GM19328 (cell line): ENCODE results near the gene SCP2.
"Not testable (repeated sequence)": the region's sequence is repeated elsewhere in the genome, so short reads cannot be mapped to it uniquely, and the experiment has no call there.

Experiments
- ATAC-seq: cut with Tn5 transposase; IDR thresholded peaks from one replicate; pipeline ENCODE4 v1.9.1; 2021; ENCODE audit warnings: mild to moderate bottlenecking, moderate library complexity; ENCODE audit not compliant: unreplicated experiment

SCP2 gene

DNA sequence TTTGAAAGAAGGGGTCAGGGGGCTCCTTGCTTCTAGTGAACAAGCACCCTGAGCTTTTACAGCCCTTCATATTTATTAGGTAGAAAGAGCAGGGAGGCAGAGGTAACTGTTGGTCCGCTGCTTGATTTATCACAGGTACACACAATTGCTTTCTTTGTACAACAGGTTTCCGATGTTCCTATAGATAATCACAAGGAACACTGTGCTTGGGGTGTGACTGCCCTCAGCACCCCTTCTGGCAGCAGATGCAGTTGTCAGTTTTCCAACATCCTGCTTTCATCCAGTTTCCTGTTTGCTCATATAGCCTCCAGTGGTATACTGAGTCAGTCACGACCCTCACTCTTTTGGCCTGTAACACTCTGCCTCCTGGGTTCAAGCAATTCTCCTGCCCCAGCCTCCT is 40.6 kb downstream of the SCP2 start:
- no peak for ATAC-seq

DNA sequence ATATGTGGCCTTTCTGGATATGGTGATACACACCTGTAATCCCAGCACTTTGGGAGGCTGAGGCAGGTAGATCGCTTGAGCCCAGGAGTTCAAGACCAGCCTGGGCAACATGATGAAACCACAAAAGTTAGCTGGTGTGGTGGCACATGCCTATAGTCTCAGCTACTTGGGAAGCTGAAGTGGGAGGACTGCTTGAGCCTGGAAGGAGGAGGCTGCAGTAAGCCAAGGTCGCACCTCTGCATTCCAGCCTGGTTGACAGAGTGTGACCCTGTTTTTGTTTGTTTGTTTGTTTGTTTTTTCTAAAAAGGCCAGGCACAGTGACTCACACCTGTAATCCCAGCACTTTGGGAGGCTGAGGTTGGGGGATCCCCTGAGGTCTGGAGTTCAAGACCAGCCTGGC is 42.2 kb downstream of the SCP2 start:
- ATAC-seq, result not testable (repeated sequence)

DNA sequence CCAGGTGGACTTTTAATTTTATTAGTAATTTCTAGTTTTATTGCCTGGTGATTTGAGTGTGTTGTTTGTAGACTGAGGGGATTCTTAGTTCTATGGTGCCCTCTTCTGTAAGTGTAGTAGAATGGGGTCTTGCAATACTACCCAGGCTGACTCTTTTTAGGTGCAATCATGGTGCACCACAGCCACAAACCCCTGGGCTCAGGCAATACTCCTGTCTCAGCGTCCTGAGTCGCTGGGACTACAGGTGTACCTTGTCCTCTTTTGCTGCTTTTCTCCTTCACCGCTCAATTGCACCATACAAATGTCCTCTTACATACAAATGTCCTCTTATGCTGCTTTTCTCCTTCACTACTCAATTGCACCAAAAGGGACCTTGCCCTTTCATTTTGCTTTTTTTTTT is 43.1 kb downstream of the SCP2 start:
- ATAC-seq, result no peak

DNA sequence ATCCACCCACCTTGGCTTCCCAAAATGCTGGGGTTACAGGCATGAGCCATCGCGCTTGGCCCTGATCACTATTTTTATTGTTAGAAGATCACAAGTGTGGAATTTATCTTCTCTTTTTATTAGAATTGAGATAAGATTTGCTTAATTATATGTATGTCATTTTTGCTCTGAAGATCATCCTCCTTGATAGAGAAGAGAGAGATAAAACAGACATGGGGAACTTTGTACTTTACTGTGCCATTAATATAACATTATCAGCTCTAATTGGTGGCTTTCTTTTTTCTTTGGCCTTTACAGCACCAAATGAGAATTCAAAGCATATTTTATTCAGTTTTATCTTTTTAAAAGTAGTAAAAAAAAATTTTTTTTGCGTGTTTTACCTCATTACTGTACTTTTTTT is 46.8 kb downstream of the SCP2 start:
- ATAC-seq, result no peak

DNA sequence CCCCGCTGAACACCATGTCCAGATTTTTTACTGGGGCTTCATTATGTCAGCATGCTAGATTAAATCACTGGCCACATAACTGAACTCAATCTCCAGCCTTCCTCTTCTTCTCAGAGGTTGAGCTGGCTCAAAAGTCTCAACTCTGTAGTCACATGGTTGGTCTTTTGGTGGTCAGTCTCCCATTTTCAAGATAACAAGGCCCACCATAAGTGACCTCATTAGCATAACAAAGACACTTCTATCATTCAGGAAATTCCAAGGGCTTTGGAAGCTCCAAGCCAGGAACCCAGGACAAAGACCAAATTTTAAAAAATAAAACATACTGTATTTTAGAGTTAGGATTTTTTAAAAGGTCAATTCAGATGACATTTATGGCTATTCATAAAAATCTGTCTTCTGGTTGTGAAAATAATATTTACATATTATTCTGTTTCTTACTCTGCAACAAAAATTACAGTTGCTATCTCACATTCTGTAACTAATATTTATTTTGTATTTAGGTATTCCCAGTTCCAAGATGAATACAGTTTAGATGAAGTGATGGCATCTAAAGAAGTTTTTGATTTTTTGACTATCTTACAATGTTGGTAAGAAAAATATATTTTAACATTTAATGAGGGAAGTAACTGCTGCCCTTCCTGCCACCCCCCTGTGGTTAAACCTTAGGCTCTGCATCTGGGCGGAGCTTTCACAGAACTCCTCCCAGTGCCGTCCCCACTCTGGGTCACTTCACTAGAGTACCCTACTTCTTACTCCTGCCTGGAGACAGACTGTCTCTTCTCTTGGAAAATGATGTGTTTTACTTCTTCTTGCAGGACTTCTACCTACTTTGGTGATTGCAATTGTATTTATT is 49.3 kb downstream of the SCP2 start:
- ATAC-seq, result no peak

DNA sequence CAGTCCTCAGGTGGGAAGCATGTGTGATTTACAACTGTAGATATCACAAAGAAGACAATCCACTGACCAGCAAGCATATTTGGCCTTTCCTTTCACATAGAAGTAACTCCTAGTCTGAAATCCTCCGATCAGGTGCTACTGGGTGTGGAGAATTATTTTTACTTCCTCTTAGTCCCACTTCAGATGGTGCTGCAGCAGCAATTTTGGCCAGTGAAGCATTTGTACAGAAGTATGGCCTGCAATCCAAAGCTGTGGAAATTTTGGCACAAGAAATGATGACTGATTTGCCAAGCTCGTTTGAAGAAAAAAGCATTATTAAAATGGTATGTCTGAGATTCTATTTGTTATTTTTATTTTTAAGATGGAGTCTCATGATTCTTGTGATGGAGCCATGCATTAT is 51.0 kb downstream of the SCP2 start:
- no peak for ATAC-seq

DNA sequence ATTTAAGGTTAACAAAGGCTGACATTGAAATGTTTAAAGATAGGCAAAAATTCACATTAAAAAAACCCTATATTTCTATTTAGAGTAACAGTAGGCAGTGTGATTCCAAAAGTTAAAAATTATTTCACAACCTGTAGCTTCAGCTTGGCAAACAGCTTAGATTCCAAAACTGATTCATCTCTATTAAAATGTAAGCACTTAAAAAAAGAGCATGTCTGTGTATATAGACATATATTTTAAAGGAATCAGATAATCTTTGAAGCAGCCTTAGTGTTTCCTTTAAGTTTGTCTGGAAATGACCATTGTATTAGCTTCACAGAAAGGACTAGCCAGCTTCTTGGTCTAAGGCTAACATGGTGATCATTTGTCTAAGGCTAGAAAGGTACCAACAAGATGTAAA is 65.7 kb downstream of the SCP2 start:
- ATAC-seq, result not testable (repeated sequence)

DNA sequence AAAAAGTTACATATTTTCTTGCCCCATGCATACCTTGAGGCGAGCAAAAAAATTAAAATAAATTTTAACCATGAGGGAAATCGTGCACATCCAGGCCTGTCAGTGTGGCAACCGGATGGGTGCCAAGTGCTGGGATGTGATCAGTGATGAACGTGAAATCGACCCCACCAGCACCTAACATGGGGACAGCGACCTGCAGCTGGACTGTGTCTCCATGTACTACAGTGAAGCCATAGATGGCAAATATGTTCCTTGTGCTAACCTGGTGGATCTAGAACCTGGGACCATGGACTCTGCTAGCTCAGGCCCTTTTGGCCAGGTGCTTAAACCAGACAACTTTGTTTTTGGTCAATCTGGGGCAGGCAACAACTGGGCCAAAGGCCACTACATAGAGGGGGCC is 67.6 kb downstream of the SCP2 start:
- ATAC-seq, result no peak

DNA sequence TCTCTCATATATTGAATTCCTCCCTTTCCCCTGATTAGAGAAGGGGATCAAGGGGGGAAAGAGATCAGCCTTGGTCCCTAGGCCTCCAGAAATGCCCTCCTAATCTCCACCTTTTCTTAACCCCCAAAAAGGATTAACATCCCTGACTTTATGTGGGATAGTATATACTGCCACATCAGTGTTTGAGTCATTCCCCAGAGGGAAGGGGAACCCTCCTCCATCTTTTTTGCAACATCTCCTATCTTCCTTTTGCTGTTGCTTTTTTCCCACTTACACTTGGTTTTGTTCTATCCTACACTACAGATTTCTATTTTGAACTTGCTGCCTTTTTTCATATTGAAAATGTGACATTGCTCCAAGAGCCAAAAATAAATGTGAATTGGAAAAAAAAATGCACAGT is 69.6 kb downstream of the SCP2 start:
- no peak for ATAC-seq

DNA sequence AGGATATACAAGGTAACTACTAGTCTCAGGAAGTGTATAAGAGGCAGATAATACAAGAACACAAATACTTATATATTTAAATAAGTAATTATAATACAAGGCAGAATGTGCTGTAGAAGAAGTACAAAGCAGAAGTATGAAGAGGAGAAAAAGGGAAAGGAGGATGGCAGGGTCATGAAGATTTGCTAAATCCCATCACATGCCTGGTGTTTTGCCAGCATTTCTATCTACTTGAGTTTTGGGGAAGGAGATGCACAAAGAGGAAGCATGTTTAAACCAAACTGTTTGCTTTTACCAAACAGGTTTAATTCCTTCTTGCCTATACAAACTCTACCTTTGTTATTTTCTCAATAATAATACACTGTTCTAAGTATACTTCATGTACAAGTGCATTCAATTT is 74.1 kb downstream of the SCP2 start:
- ATAC-seq, result no peak

DNA sequence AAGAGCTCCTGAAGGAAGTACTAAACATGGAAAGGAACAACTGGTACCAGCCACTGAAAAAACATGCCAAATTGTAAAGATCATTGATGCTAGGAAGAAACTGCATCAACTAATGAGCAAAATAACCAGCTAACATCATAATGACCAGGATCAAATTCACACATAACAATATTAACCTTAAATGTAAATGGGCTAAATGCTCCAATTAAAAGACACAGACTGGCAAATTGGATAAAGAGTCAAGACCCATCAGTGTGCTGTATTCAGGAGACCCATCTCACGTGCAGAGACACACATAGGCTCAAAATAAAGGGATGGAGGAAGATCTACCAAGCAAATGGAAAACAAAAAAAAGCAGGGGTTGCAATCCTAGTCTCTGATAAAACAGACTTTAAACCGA is 79.5 kb downstream of the SCP2 start:
- not testable (repeated sequence) for ATAC-seq

DNA sequence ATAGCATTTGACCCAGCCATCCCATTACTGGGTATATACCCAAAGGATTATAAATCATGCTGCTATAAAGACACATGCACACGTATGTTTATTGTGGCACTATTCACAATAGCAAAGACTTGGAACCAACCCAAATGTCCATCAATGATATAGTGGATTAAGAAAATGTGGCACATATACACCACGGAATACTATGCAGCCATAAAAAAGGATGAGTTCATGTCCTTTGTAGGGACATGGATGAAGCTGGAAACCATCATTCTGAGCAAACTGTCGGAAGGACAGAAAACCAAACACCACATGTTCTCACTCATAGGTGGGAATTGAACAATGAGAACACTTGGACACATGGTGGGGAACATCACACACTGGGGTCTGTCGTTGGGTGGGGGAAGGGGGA is 83.2 kb downstream of the SCP2 start:
- not testable (repeated sequence) for ATAC-seq

DNA sequence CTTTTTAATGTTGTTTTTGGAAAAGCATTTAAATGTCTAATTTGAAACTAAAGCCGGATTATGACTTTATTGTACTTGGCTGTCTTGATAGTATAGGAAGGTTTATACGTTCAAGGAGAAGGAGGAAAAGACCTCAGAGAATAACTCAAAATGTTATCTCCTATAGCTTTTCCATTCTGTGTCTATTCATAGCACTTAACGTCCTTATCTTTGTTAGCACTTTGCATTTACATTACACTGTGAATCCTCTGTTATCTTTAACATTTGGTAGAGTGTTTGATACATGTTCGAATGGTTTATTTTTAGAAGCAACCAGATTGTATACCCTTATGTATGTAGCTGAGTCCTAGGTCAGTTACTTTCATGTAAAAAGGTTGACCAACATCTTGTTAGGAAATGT is 84.1 kb downstream of the SCP2 start:
- no peak for ATAC-seq

DNA sequence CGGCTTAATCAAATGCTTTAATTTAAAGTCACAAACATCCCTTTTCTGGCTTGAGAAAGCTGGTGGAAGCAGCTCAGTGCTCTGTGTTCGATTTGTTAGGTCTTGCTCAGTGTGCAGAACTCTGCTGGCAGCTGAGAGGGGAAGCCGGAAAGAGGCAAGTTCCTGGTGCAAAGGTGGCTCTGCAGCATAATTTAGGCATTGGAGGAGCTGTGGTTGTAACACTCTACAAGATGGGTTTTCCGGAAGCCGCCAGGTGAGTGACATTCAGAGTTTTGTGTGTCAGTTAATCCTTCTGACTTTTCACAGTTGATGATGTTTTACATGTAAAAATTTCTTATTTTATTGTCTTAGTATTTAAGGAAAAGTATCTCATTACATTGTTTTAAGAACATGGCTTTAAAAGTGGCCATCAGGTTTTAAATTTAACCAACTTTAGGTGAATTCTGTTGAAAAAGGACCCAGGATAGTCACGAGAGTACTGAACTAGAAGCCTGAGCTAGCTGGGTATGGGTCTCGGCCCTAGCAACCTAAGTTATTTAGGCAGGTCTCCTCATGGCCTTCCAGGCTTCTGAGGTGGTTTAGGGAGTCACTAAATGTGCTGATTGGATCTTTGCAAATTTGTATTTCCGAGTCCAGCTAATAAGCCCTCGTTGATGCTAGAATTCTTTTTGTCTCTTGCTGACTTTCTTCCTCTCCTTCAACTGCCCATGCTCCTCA is 87.9 kb downstream of the SCP2 start:
- ATAC-seq, result no peak

DNA sequence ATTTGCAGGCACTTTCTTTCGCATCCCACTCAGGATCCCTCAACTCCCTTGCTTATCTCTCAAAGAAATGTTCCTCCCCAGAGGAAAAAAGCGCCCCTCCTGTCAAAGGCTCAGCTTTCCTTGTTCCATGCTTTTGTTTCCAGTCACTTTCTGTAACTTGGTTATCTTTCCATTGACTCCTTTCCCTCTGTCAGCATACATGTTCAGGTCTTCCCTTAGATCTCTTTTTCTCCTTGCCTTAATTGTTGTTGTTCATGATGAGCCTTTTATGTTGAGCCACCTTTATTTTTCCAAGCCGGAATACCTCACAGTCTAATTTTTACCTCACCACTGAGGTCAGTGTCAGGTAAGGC is 88.4 kb downstream of the SCP2 start:
- ATAC-seq, result no peak

DNA sequence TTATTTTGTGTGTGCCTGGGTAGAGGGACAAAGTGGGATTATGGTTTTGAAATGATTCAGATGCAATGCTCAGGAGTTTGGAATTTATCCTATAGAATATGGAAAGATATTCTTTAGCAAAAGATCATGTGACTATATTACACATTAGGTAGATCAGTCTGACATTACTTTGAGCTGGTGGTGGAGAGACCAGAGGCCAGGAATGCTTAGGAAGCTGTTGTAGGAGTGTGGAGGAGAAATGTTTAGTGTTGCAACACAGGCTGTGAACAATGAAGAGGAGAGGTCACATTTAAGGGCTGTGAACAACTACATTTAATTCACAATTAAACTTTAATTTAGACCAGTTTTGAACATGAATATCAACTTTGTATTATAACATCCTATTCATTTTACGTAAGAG is 89.6 kb downstream of the SCP2 start:
- ATAC-seq, result no peak

DNA sequence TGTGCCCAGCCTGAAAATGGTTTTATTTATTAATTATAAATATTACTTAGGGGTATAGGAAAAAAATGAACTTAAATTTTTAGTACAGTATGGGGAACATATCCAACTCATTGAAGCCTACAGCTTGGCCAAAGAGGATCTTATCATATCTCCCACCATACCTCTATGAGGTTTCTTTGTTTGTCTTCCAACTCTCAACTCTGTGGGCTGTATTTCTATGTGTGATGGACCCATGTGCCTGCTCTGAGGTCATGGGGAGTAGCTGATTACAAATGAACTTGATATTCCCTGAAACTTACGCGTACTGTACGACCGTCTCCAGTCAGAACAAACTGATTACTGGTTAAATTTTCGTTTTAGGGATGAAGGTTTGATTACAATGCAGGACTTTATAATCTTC is 93.5 kb downstream of the SCP2 start:
- ATAC-seq, result no peak

DNA sequence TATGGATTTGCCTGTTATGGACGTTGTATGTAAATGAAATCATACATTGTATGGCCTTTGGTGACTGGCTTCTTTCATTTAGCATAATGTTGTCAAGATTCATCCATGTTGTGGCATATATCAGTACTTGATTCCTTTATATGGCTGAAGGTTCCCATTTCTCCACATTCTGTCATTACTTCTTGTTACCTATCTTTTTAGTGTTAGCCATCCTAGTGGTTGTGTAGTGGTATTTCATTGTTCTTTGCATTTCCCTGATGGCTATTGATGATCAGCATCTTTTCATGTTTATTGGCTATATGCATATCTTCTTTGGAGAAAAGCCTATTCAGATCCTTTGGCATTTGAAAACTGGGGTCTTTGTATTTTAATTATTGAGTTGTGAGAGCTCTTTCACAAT is 95.1 kb downstream of the SCP2 start:
- no peak for ATAC-seq

DNA sequence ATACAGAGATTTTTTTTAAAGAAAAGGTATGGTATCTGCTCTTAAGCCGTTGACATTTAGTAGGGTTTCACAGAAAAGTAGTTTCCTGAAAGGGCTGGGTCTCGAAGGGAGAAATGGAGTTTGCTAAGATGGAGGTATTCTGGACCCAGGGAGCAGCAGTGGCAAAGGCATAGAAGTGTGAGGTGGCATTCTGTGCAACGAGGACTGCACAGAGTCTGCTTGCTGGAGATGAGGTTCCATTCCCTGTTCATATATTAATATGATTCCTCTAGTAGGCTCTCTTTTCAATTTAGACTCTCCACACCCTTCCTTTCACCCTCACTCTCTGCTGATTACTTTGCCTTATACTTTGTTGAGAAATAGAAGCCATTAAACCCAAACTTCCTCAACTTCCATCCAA is 96.5 kb downstream of the SCP2 start:
- ATAC-seq, result no peak

DNA sequence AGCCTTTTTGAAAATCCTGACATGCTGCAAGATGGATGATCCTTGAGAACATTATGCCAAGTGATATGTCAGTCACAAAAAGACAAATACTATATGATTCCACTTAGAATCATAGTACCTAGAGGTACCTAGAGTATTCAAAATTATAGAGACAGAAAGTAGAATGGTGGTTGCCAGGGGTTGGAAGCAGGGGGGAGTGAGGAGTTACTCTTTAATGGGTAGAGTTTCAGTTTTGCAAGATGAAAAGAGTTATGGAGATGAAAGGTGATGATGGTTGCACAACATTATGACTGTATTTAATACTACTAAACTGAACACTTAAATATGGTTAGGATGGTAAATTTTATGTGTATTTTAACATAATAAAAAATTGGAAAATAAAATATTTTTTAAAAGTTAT is 97.0 kb downstream of the SCP2 start:
- no peak for ATAC-seq

DNA sequence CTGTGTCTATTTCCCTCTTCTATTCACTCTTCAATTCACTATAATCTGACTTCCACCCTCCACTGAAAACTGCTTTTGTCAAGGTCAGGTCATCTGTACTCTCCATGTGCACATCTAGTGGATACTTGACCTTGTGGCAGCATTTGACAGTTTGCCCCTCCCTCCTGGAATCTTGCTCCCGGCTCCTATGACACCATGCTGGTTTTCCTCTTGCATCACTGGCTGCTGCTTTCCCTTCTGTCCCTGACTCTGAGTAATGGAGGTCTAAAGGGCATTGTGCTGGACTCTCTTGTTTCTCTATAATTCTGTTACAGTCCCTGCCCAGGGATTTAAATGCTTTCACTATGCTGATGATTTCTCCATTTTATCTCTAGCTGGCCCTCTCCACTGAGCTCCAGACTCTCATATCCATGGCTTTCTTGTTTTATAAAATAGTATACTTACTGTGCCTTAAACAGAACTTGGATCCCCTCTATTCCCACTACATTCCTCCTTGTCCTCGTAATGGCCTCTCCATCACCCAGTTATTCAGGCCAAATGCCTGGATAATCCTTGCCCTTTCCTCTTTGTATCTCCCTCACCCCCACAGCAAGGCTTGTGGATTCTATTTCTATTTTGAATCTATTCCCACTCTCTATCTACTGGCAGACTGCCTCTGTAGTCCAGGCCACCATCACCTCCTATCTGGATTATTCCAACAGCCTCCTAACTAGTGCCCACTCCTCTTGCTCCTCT is 98.1 kb downstream of the SCP2 start:
- no peak for ATAC-seq

DNA sequence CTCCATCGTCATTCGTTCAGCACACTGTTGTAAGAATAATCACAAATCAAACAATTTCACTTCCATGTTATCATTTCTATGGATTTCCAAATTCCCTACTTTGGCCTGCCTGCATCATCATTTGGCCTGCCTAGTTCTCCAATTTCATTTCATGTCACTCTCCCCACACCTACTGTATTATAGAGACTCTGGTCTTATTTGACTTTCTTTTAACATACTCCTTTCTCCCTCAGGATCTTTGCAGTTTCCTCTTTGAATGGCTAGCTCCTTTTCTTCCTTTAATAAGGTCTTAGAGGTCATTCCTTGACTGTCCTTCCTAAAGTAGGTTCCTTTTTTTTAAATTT is 98.7 kb downstream of the SCP2 start:
- no peak for ATAC-seq
